Neural progenitor cell (in vitro differentiated cells): Measurements from ENCODE around the gene RFK. TPM values are rescaled to one million over a fixed set of nuclear protein-coding genes. Genes with fewer than 3 reads are reported as not detected.

Experiments used
- DNase-seq: peaks from one replicate; pipeline ENCODE4 v3.0.0-alpha.2; 2016; ENCODE audit warnings: low spot score
- H2AFZ ChIP-seq: fragments of 200-600 bp; sonication (generic); replicated peaks from 2 replicates; pipeline ENCODE4 v1.6.1; 2016; ENCODE audit warnings: antibody characterized with exemption
- H3F3A ChIP-seq: fragments of 200-600 bp; sonication (generic); 2 replicates; pipeline ENCODE4 v1.6.1; 2016; ENCODE audit warnings: antibody characterized with exemption, low read depth
- H3K27ac ChIP-seq: fragments of 200-600 bp; sonication (generic); 2 replicates; pipeline ENCODE4 v1.5.1; 2016; ENCODE audit warnings: mild to moderate bottlenecking
- H3K27me3 ChIP-seq: fragments of 200-600 bp; sonication (generic); 2 replicates; pipeline ENCODE4 v1.6.1; 2016; ENCODE audit warnings: mild to moderate bottlenecking, moderate library complexity
- H3K36me3 ChIP-seq: fragments of 200-600 bp; sonication (generic); 2 replicates; pipeline ENCODE4 v1.5.1; 2016
- H3K4me1 ChIP-seq: fragments of 200-600 bp; sonication (generic); 2 replicates; pipeline ENCODE4 v1.6.1; 2016; ENCODE audit warnings: mixed run types
- H3K4me2 ChIP-seq: fragments of 200-600 bp; sonication (generic); 2 replicates; pipeline ENCODE4 v1.6.1; 2016
- H3K4me3 ChIP-seq: fragments of 200-600 bp; sonication (generic); 2 replicates; pipeline ENCODE4 v1.5.1; 2016
- H3K79me2 ChIP-seq: fragments of 200-600 bp; sonication (generic); 2 replicates; pipeline ENCODE4 v1.6.1; 2016; ENCODE audit warnings: low read depth
- H3K9ac ChIP-seq: fragments of 200-600 bp; sonication (generic); 2 replicates; pipeline ENCODE4 v1.6.1; 2016
- H3K9me3 ChIP-seq: fragments of 200-600 bp; sonication (generic); 2 replicates; pipeline ENCODE4 v1.5.1; 2016; ENCODE audit warnings: low read depth
- H4K20me1 ChIP-seq: fragments of 200-600 bp; sonication (generic); 2 replicates; pipeline ENCODE4 v1.6.1; 2016; ENCODE audit warnings: low read depth
- H3K27ac Mint-ChIP-seq: 3 replicates; pipeline ENCODE4 v1.8.0; 2021; ENCODE audit warnings: mixed read lengths
- H3K27me3 Mint-ChIP-seq: 2 replicates; pipeline ENCODE4 v1.8.0; 2022; ENCODE audit warnings: low read depth, mild to moderate bottlenecking, inconsistent platforms, moderate library complexity, mixed read lengths; ENCODE audit not compliant: insufficient read depth
- H3K36me3 Mint-ChIP-seq: 3 replicates; pipeline ENCODE4 v1.8.0; 2021; ENCODE audit warnings: mixed read lengths
- H3K4me1 Mint-ChIP-seq: 3 replicates; pipeline ENCODE4 v1.8.0; 2021; ENCODE audit warnings: mixed read lengths
- H3K4me3 Mint-ChIP-seq: 3 replicates; pipeline ENCODE4 v1.8.0; 2021; ENCODE audit warnings: mild to moderate bottlenecking, moderate library complexity, mixed read lengths
- H3K9me3 Mint-ChIP-seq: 3 replicates; pipeline ENCODE4 v1.8.0; 2020; ENCODE audit warnings: mixed read lengths
- CTCF ChIP-seq: fragments of 200-600 bp; sonication (generic); IDR thresholded peaks from 2 replicates; pipeline ENCODE4 v1.5.1; 2017; ENCODE audit warnings: antibody characterized with exemption, mild to moderate bottlenecking
- EZH2 ChIP-seq: fragments of 200-600 bp; sonication (generic); IDR thresholded peaks from 2 replicates; pipeline ENCODE4 v1.6.1; 2017; ENCODE audit warnings: antibody characterized with exemption, mild to moderate bottlenecking, moderate library complexity
- EZH2phosphoT487 ChIP-seq: fragments of 200-600 bp; sonication (generic); IDR thresholded peaks from 2 replicates; pipeline ENCODE4 v1.6.1; 2017; ENCODE audit warnings: antibody characterized with exemption
- total RNA-seq: library from RNA; depleted of rRNA; stranded (reverse); fragments of >200 nt; gene quantifications from 2 replicates; pipeline ENCODE4 v1.2.3, GENCODE V29; 2015; ENCODE audit warnings: low replicate concordance

The RFK gene
- total RNA-seq, 1 donor from 2014 or later: 24.7 TPM

GRCh38 chr9:76342201-76342600 lies 52.0 kb downstream of the RFK start:
- no peak overlapping the region for H3K4me3 Mint-ChIP-seq
- no peaks in the 10 kb centered on the region for H3K27me3 Mint-ChIP-seq
- H3K27ac Mint-ChIP-seq: no peak overlapping the region

GRCh38 chr9:76341616-76342015 lies 52.6 kb downstream of the RFK start:
- Histone ChIP-seq H3K4me3 (no peak overlapping the region), H3K27me3 (no peaks in the 10 kb centered on the region), H3K36me3 (no peaks in the 10 kb centered on the region), H3F3A (no peaks in the 10 kb centered on the region), H3K79me2 (no peaks in the 10 kb centered on the region), H2AFZ (no peak overlapping the region), H3K9me3 (no peaks in the 10 kb centered on the region), H3K4me1 (no peaks in the 10 kb centered on the region), H4K20me1 (no peaks in the 10 kb centered on the region), H3K9ac (no peak overlapping the region), H3K4me2 (no peak overlapping the region), H3K27ac (no peak overlapping the region)
- Mint-ChIP-seq H3K27ac (no peak overlapping the region), H3K9me3 (peaks cover 2% of the 10 kb centered on the region), H3K4me1 (no peaks in the 10 kb centered on the region), H3K27me3 (no peaks in the 10 kb centered on the region), H3K36me3 (no peaks in the 10 kb centered on the region), H3K4me3 (no peak overlapping the region)
- no peak for DNase-seq
- TF ChIP-seq EZH2 (no peak), CTCF (no peak), EZH2phosphoT487 (no peak)

More at GRCh38 chr9:76342201-76342600, 52.0 kb downstream of the RFK start:
- Mint-ChIP-seq H3K9me3 (peaks cover 2% of the 10 kb centered on the region), H3K36me3 (no peaks in the 10 kb centered on the region), H3K4me1 (no peaks in the 10 kb centered on the region)
- Histone ChIP-seq H3K4me3 (no peak overlapping the region), H3K9ac (no peak overlapping the region), H3K9me3 (no peaks in the 10 kb centered on the region), H3K36me3 (no peaks in the 10 kb centered on the region), H3F3A (no peaks in the 10 kb centered on the region), H3K27me3 (no peaks in the 10 kb centered on the region), H3K4me1 (no peaks in the 10 kb centered on the region), H4K20me1 (no peaks in the 10 kb centered on the region), H3K4me2 (no peak overlapping the region), H3K27ac (no peak overlapping the region), H3K79me2 (no peaks in the 10 kb centered on the region), H2AFZ (no peak overlapping the region)
- TF ChIP-seq CTCF (no peak), EZH2phosphoT487 (no peak), EZH2 (no peak)
- DNase-seq: no peak

GRCh38 chr9:76338418-76338817 lies 55.8 kb downstream of the RFK start:
- Histone ChIP-seq H3K9ac (no peak overlapping the region), H3K4me2 (no peak overlapping the region), H3F3A (no peaks in the 10 kb centered on the region), H3K9me3 (no peaks in the 10 kb centered on the region), H2AFZ (no peak overlapping the region), H3K27me3 (no peaks in the 10 kb centered on the region), H3K27ac (no peak overlapping the region), H4K20me1 (no peaks in the 10 kb centered on the region), H3K4me1 (no peaks in the 10 kb centered on the region), H3K4me3 (no peak overlapping the region), H3K36me3 (no peaks in the 10 kb centered on the region), H3K79me2 (no peaks in the 10 kb centered on the region)
- TF ChIP-seq EZH2phosphoT487 (no peak), CTCF (no peak), EZH2 (no peak)
- no peak overlapping the region for H3K27ac Mint-ChIP-seq
- no peaks in the 10 kb centered on the region for H3K36me3 Mint-ChIP-seq
- no peaks in the 10 kb centered on the region for H3K27me3 Mint-ChIP-seq
- H3K4me3 Mint-ChIP-seq: no peak overlapping the region
- peaks cover 2% of the 10 kb centered on the region for H3K4me1 Mint-ChIP-seq
- no peaks in the 10 kb centered on the region for H3K9me3 Mint-ChIP-seq
- no peak for DNase-seq

- Histone ChIP-seq H3K9ac (no peak overlapping the region), H3K79me2 (no peaks in the 10 kb centered on the region), H3K9me3 (no peaks in the 10 kb centered on the region), H3K27ac (no peak overlapping the region), H4K20me1 (no peaks in the 10 kb centered on the region), H3K4me2 (no peak overlapping the region), H3F3A (no peaks in the 10 kb centered on the region), H3K27me3 (no peaks in the 10 kb centered on the region), H2AFZ (no peak overlapping the region), H3K4me3 (no peak overlapping the region), H3K36me3 (no peaks in the 10 kb centered on the region), H3K4me1 (no peaks in the 10 kb centered on the region)
- no peak overlapping the region for H3K4me3 Mint-ChIP-seq
- H3K27ac Mint-ChIP-seq: no peak overlapping the region
- H3K4me1 Mint-ChIP-seq: peaks cover 2% of the 10 kb centered on the region
- peaks cover 5% of the 10 kb centered on the region for H3K27me3 Mint-ChIP-seq
- no peaks in the 10 kb centered on the region for H3K9me3 Mint-ChIP-seq
- no peaks in the 10 kb centered on the region for H3K36me3 Mint-ChIP-seq
- DNase-seq: no peak
- TF ChIP-seq CTCF (no peak), EZH2 (no peak), EZH2phosphoT487 (no peak)
Observed at GRCh38 chr9:76336027-76336426, 58.2 kb downstream of the RFK start.
